Vagina (tissue), 2 donors: ENCODE results near the gene ARHGAP8.

ENCODE experiments used
- CTCF ChIP-seq, 3 experiments: fragments of 450-650 bp in 2 of 3; fragments of 200-600 bp in 1 of 3; sonication (generic) in 1 of 3; IDR thresholded peaks; one replicate each; pipeline ENCODE4 v1.5.1; 2017 to 2019; ENCODE audit warnings: antibody characterized with exemption in 3 of 3, mild to moderate bottlenecking in 2 of 3, moderate library complexity in 2 of 3
- POLR2A ChIP-seq, 2 donors: fragments of 450-650 bp; IDR thresholded peaks; one replicate each; pipeline ENCODE4 v1.6.1; 2017; ENCODE audit warnings: antibody characterized with exemption in 2 of 2, mild to moderate bottlenecking in 2 of 2, moderate library complexity in 2 of 2
- POLR2AphosphoS5 ChIP-seq, 2 donors: sonication (generic); formaldehyde crosslinking; IDR thresholded peaks; one replicate each; pipeline ENCODE4 v1.9.0; 2017; ENCODE audit warnings: antibody characterized with exemption in 2 of 2, mild to moderate bottlenecking in 2 of 2, low read depth in 1 of 2; ENCODE audit not compliant: insufficient read depth in 1 of 2

- no peak for TF ChIP-seq POLR2A (IDR thresholded peaks at IDR 0.05)
- TF ChIP-seq CTCF (IDR thresholded peaks at IDR 0.05) = no peak
- no peak for TF ChIP-seq POLR2AphosphoS5 (IDR thresholded peaks at IDR 0.05; ENCODE audit: insufficient read depth in 1 of 2, low read depth in 1 of 2)
Measured at GRCh38 chr22:44885806-44886360, 133.5 kb downstream of the ARHGAP8 start.
